Epithelial cell of umbilical artery (primary cell): ENCODE results near the gene OTUD6A. TPM values are rescaled to one million over a fixed set of nuclear protein-coding genes. Genes with fewer than 3 reads are reported as not detected.

Source experiments
- total RNA-seq: library from RNA; depleted of rRNA; stranded (reverse); fragments of >200 nt; gene quantifications from 2 replicates; pipeline ENCODE4 v1.2.3, GENCODE V29; 2014

The OTUD6A gene, protein sequence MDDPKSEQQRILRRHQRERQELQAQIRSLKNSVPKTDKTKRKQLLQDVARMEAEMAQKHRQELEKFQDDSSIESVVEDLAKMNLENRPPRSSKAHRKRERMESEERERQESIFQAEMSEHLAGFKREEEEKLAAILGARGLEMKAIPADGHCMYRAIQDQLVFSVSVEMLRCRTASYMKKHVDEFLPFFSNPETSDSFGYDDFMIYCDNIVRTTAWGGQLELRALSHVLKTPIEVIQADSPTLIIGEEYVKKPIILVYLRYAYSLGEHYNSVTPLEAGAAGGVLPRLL
- not detected in 2 replicates for total RNA-seq

GRCh38 chrX:70062076-70062475, at the start of gene OTUD6A:
Gene OTUD6A, plus strand, starts transcription at chrX:70062457. Its CDS starts 68 bp downstream, at chrX:70062525.

DNA sequence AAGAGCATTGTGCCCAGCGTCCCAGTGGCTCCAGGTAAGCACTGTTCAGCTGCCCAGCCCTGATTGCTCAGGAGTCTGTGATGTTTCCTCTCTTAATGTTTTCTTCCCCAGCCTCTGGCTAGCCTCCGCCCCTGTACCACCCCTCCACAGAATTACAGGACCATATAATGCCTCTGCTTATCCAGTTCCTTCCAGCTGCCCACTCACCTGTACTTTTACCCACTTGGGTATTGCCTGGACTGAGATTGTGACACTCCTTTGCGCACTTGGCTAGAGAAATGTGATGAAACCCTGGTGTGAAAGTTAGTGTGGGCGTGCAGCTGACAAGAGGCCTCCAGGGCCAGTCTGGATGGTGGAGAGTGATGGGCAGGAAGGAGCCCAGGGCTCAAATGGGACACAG, 12.3 kb upstream of the OTUD6A start, which contains the start of gene AWAT2:
AWAT2 (minus strand) TSS at position 14 of the 400 bp plus-strand sequence; CDS start at position 8, 6 bp downstream.

Other genes starting within 250 kb of the OTUD6A start
- gene AWAT2, start 12.5 kb upstream of the OTUD6A start, total RNA-seq: 0.32 and 1.2 TPM in 2 replicates
- gene IGBP1, start 71.0 kb downstream of the OTUD6A start, total RNA-seq: 66.3 and 75.0 TPM in 2 replicates
- gene DGAT2L6, start 115.0 kb downstream of the OTUD6A start, total RNA-seq: not detected in 2 replicates
- not detected in 2 replicates for gene AWAT1, start 172.2 kb downstream of the OTUD6A start, total RNA-seq
- not detected in 2 replicates for gene P2RY4, start 197.7 kb downstream of the OTUD6A start, total RNA-seq
- gene ARR3, start 205.9 kb downstream of the OTUD6A start, total RNA-seq: not detected in 2 replicates
- gene RAB41, start 219.7 kb downstream of the OTUD6A start, total RNA-seq: not detected in 2 replicates
- gene PDZD11, start 227.5 kb downstream of the OTUD6A start, total RNA-seq: 39.6 and 43.0 TPM in 2 replicates
- gene KIF4A, start 227.6 kb downstream of the OTUD6A start, total RNA-seq: 15.9 and 22.5 TPM in 2 replicates